GM19438 (cell line): ENCODE data around the gene PUM1.
"Not testable (repeated sequence)": the region's sequence is repeated elsewhere in the genome, so short reads cannot be mapped to it uniquely, and the experiment has no call there.

ENCODE experiments used
- ATAC-seq: cut with Tn5 transposase; IDR thresholded peaks from one replicate; pipeline ENCODE4 v1.9.1; 2021; ENCODE audit warnings: low read depth; ENCODE audit not compliant: unreplicated experiment

PUM1 gene

GRCh38 chr1:31064718-31065309, 703 bp downstream of the PUM1 start:
- no peak for ATAC-seq

GRCh38 chr1:31064111-31064717, 1.3 kb downstream of the PUM1 start:
- ATAC-seq, result no peak

GRCh38 chr1:31063631-31064030, 1.9 kb downstream of the PUM1 start:
- no peak for ATAC-seq

- no peak for ATAC-seq
Measured at GRCh38 chr1:31062867-31063380, 2.6 kb downstream of the PUM1 start.

- ATAC-seq, result not testable (repeated sequence)
Measured at GRCh38 chr1:31062162-31062866, 3.2 kb downstream of the PUM1 start.

GRCh38 chr1:31058012-31058411, 7.5 kb downstream of the PUM1 start:
- ATAC-seq, result no peak

GRCh38 chr1:31055953-31056352, 9.6 kb downstream of the PUM1 start:
- ATAC-seq, result no peak

- no peak for ATAC-seq
Measured at GRCh38 chr1:31055501-31055900, 10.0 kb downstream of the PUM1 start.

GRCh38 chr1:31054958-31055481, 10.5 kb downstream of the PUM1 start:
- ATAC-seq, result no peak

- ATAC-seq, result no peak
Measured at GRCh38 chr1:31054349-31054748, 11.2 kb downstream of the PUM1 start.

- ATAC-seq, result not testable (repeated sequence)
Measured at GRCh38 chr1:31052613-31053012, 12.9 kb downstream of the PUM1 start.

GRCh38 chr1:31051611-31052010, 13.9 kb downstream of the PUM1 start:
- ATAC-seq, result no peak

- not testable (repeated sequence) for ATAC-seq
Measured at GRCh38 chr1:31047507-31047906, 18.0 kb downstream of the PUM1 start.

GRCh38 chr1:31043631-31044030, 21.9 kb downstream of the PUM1 start:
- ATAC-seq, result no peak

- no peak for ATAC-seq
Measured at GRCh38 chr1:31042656-31043055, 22.9 kb downstream of the PUM1 start.

GRCh38 chr1:31041529-31041928, 24.0 kb downstream of the PUM1 start:
- ATAC-seq, result no peak

GRCh38 chr1:31040038-31040437, 25.5 kb downstream of the PUM1 start:
- no peak for ATAC-seq

GRCh38 chr1:31038935-31039334, 26.6 kb downstream of the PUM1 start:
- ATAC-seq, result not testable (repeated sequence)

- no peak for ATAC-seq
Measured at GRCh38 chr1:31038360-31038759, 27.2 kb downstream of the PUM1 start.

GRCh38 chr1:31036749-31037500, 28.6 kb downstream of the PUM1 start:
- ATAC-seq, result no peak

GRCh38 chr1:31033598-31033997, 31.9 kb downstream of the PUM1 start:
- ATAC-seq, result no peak
